ENCODE results near the gene CRHR1. TPM values are rescaled to one million over a fixed set of nuclear protein-coding genes. Genes with fewer than 3 reads are reported as not detected.
A peak's percentile ranks its signal among the peaks of the same experiment; 100 is the strongest.

CRHR1 gene
- total RNA-seq, 6 donors from 2014 or later = not detected

GRCh38 chr17:45747911-45748310 is 36.2 kb upstream of the CRHR1 start:
- H3K27ac ChIP-seq = no peak overlapping the region

GRCh38 chr17:45748731-45749310 is 35.3 kb upstream of the CRHR1 start:
- Histone ChIP-seq H3K4me3 (no peak overlapping the region), H3K27me3 (no peaks in the 10 kb centered on the region), H3K4me1 (no peaks in the 10 kb centered on the region), H3K9me3 (no peaks in the 10 kb centered on the region), H3K27ac (no peak overlapping the region), H3K36me3 (no peaks in the 10 kb centered on the region)
- ATAC-seq (ENCODE audit: low FRiP score in 2 of 2) (no peak), DNase-seq (no peak)
- 60 to 64% methylated on average over 9 to 11 of the region's 11 CpGs for WGBS, 2 donors
- TF ChIP-seq POLR2A (IDR thresholded peaks at IDR 0.05) (no peak), CTCF (IDR thresholded peaks at IDR 0.05) (no peak)

More at GRCh38 chr17:45747911-45748310, 36.2 kb upstream of the CRHR1 start:
- TF ChIP-seq POLR2A (IDR thresholded peaks at IDR 0.05) (no peak), POLR2AphosphoS5 (IDR thresholded peaks at IDR 0.05) (no peak), EP300 (IDR thresholded peaks at IDR 0.05) (no peak), CTCF (IDR thresholded peaks at IDR 0.05) (no peak)
- no peaks in the 10 kb centered on the region for H3K36me3 ChIP-seq
- DNase-seq (no peak), ATAC-seq (ENCODE audit: low FRiP score in 2 of 2) (peak in 1 of 2 donors; percentile 16)
- 50 to 52% methylated on average over 1 to 6 of the region's 6 CpGs for WGBS, 2 donors
- H3K4me1 ChIP-seq = no peaks in the 10 kb centered on the region
- no peak overlapping the region for H3K4me3 ChIP-seq
- H3K27me3 ChIP-seq = no peaks in the 10 kb centered on the region
- H3K9me3 ChIP-seq = no peaks in the 10 kb centered on the region

GRCh38 chr17:45749831-45750335 is 34.2 kb upstream of the CRHR1 start:
- Histone ChIP-seq H3K9me3 (no peaks in the 10 kb centered on the region), H3K36me3 (no peaks in the 10 kb centered on the region), H3K27me3 (no peaks in the 10 kb centered on the region), H3K4me3 (no peak overlapping the region), H3K4me1 (no peaks in the 10 kb centered on the region), H3K27ac (no peak overlapping the region)
- no peak for ATAC-seq (ENCODE audit: low FRiP score in 2 of 2)
- WGBS, 2 donors = 91 to 92% methylated on average over 4 of the region's 4 CpGs
- DNase-seq = no peak
- no peak for TF ChIP-seq CTCF (IDR thresholded peaks at IDR 0.05)
- no peak for TF ChIP-seq EP300 (IDR thresholded peaks at IDR 0.05)
- TF ChIP-seq POLR2A (IDR thresholded peaks at IDR 0.05) = no peak
- TF ChIP-seq POLR2AphosphoS5 (IDR thresholded peaks at IDR 0.05) = no peak

- DNase-seq (peak in 1 of 2 donors; percentile 38), ATAC-seq (ENCODE audit: low FRiP score in 2 of 2) (no peak)
- Histone ChIP-seq H3K27me3 (no peaks in the 10 kb centered on the region), H3K36me3 (no peaks in the 10 kb centered on the region), H3K4me1 (no peaks in the 10 kb centered on the region), H3K27ac (no peak overlapping the region), H3K4me3 (no peak overlapping the region), H3K9me3 (no peaks in the 10 kb centered on the region)
- TF ChIP-seq EP300 (IDR thresholded peaks at IDR 0.05) (no peak), CTCF (IDR thresholded peaks at IDR 0.05) (no peak), POLR2AphosphoS5 (IDR thresholded peaks at IDR 0.05) (no peak), POLR2A (IDR thresholded peaks at IDR 0.05) (no peak)
- 84 to 85% methylated on average over 15 of the region's 15 CpGs for WGBS, 2 donors
Measured at GRCh38 chr17:45750779-45751440, 33.2 kb upstream of the CRHR1 start.

GRCh38 chr17:45751466-45751865 is 32.7 kb upstream of the CRHR1 start:
- H3K4me3 ChIP-seq = no peak overlapping the region
- 66 to 76% methylated on average over 10 of the region's 10 CpGs for WGBS, 2 donors
- TF ChIP-seq POLR2A (IDR thresholded peaks at IDR 0.05) (no peak), CTCF (IDR thresholded peaks at IDR 0.05) (no peak), POLR2AphosphoS5 (IDR thresholded peaks at IDR 0.05) (no peak), EP300 (IDR thresholded peaks at IDR 0.05) (no peak)
- H3K9me3 ChIP-seq = no peaks in the 10 kb centered on the region
- ATAC-seq (ENCODE audit: low FRiP score in 2 of 2) (no peak), DNase-seq (no peak)
- no peak overlapping the region for H3K27ac ChIP-seq
- H3K36me3 ChIP-seq = no peaks in the 10 kb centered on the region
- no peaks in the 10 kb centered on the region for H3K27me3 ChIP-seq
- H3K4me1 ChIP-seq = no peaks in the 10 kb centered on the region

Measured in upper lobe of left lung (tissue), 6 donors.